ENCODE results near the gene GAMT.

GRCh38 chr19:1431759-1432506 is 30.6 kb upstream of the GAMT start:
- no peak for TF ChIP-seq CTCF (IDR thresholded peaks at IDR 0.05)
- no peak for TF ChIP-seq POLR2A (IDR thresholded peaks at IDR 0.05)
